ENCODE measurements around the gene PBLD.

DNA sequence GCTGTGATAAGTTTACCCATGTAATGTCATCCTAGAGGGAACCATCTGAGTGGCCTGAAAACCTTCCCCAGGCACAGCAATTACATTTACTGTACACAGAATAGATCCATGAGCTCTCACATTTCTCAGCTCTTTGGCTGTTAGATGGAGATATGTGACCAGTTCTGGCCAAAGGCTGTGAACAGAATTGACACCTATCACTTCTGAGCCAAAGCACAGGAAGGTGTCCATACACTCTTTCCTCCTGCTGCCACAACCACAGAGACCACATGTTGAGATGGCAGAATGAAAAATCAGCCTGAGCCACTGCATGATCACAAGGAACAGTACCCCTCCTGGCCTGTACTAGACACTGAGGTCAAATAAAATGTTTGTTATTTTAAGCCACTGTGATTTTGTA is 56.5 kb downstream of the PBLD start:
- TF ChIP-seq POLR2AphosphoS5 (IDR thresholded peaks at IDR 0.05): no peak
- TF ChIP-seq POLR2A (IDR thresholded peaks at IDR 0.05): no peak
